Adrenal gland (tissue), 12 donors: ENCODE results near the gene TSPAN16. TPM values are rescaled to one million over a fixed set of nuclear protein-coding genes. Genes with fewer than 3 reads are reported as not detected.

Experiments
- polyA plus RNA-seq, 3 donors: library from polyadenylated mRNA; stranded (reverse); fragments of 200-250 nt in 2 of 3; fragments of 350-450 nt in 1 of 3; fragmentation: Illumina TruSeq in 1 of 3; extraction: RNeasy Lipid Tissue Mini Kit (QIAGEN cat#74804) in 1 of 3; gene quantifications; one replicate each; pipeline ENCODE4 v1.2.3, GENCODE V29; 2013 to 2014
- total RNA-seq, 9 donors: library from RNA; depleted of rRNA in 4 of 9; stranded (reverse); fragments of >200 nt in 4 of 9; fragments of 120-200 nt in 1 of 9; fragmentation: NEBNext Ultra II Directional in 1 of 9; extraction: Animal tissue kit (Norgen Biotek cat#: 25700) in 1 of 9; gene quantifications; one replicate each; pipeline versions ENCODE4 v1.1.0 to v1.2.4, GENCODE V29; 2013 to 2023
- donor health status: healthy with polysubstance abuse.
- donor health status: Bipolar disorder and iron deficiency.
- donor health status: DM: yes; HTN: yes; CAD: no.
- donor health status: DM: no; HTN: no; CAD: no.
- donor health status: DM: no; HTN: no; CAD: no.
- donor health status: DM: yes; HTN: yes; CAD: no.

The TSPAN16 gene
- total and polyA plus RNA-seq, 12 donors = not detected

Other genes with a start within 250 kb of the TSPAN16 start
- 1,000 to 10,000 TPM in 1 of 9 donors, 100 to 1,000 TPM in 6, 10 to 100 TPM in 2; 87.2 to 2,114 (median 219) TPM for gene LDLR, start 206.7 kb upstream of the TSPAN16 start, total RNA-seq
- gene LDLR, start 206.7 kb upstream of the TSPAN16 start, polyA plus RNA-seq = 100 to 1,000 TPM in 2 of 3 donors, 10 to 100 TPM in 1; 35.4 to 121 (median 105) TPM
- gene SPC24, start 140.4 kb upstream of the TSPAN16 start, total RNA-seq = 10 to 100 TPM in 1 of 9 donors, 1 to 10 TPM in 7, under 1 TPM in 1; 0.60 to 16.5 (median 4.9) TPM
- gene SPC24, start 140.4 kb upstream of the TSPAN16 start, polyA plus RNA-seq = 1 to 10 TPM in 2 of 3 donors, under 1 TPM in 1; 0.84 to 9.8 (median 1.7) TPM
- 100 to 1,000 TPM in 7 of 9 donors, 10 to 100 TPM in 2; 23.7 to 395 (median 137) TPM for gene KANK2, start 98.6 kb upstream of the TSPAN16 start, total RNA-seq
- 100 to 1,000 TPM in 1 of 3 donors, 10 to 100 TPM in 2; 44.4 to 149 (median 62.7) TPM for gene KANK2, start 98.6 kb upstream of the TSPAN16 start, polyA plus RNA-seq
- gene ANGPTL8, start 56.5 kb upstream of the TSPAN16 start, total RNA-seq = 1 to 10 TPM in 2 of 9 donors, under 1 TPM in 4, not detected in 3; 0.33 to 1.8 (median 0.61) TPM
- gene ANGPTL8, start 56.5 kb upstream of the TSPAN16 start, polyA plus RNA-seq = 10 to 100 TPM in 1 of 3 donors, 1 to 10 TPM in 1, not detected in 1; 4.2 to 10.0 TPM
- gene DOCK6, start 33.6 kb upstream of the TSPAN16 start, total RNA-seq = 100 to 1,000 TPM in 1 of 9 donors, 10 to 100 TPM in 8; 14.5 to 101 (median 34.1) TPM
- gene DOCK6, start 33.6 kb upstream of the TSPAN16 start, polyA plus RNA-seq = 100 to 1,000 TPM in 1 of 3 donors, 10 to 100 TPM in 1, 1 to 10 TPM in 1; 4.5 to 152 (median 77.1) TPM
- gene RAB3D, start 43.5 kb downstream of the TSPAN16 start, total RNA-seq = 10 to 100 TPM in 6 of 9 donors, 1 to 10 TPM in 3; 4.2 to 23.9 (median 13.4) TPM
- gene RAB3D, start 43.5 kb downstream of the TSPAN16 start, polyA plus RNA-seq = 1 to 10 TPM; 2.6 to 4.3 (median 3.3) TPM
- gene TMEM205, start 50.1 kb downstream of the TSPAN16 start, total RNA-seq = 1,000 to 10,000 TPM in 1 of 9 donors, 100 to 1,000 TPM in 8; 185 to 1,314 (median 282) TPM
- 100 to 1,000 TPM; 135 to 306 (median 207) TPM for gene TMEM205, start 50.1 kb downstream of the TSPAN16 start, polyA plus RNA-seq
- 10 to 100 TPM; 24.1 to 83.7 (median 57.5) TPM for gene CCDC159, start 50.4 kb downstream of the TSPAN16 start, total RNA-seq
- gene CCDC159, start 50.4 kb downstream of the TSPAN16 start, polyA plus RNA-seq = 100 to 1,000 TPM in 2 of 3 donors, 10 to 100 TPM in 1; 33.8 to 479 (median 238) TPM
- 10 to 100 TPM in 8 of 9 donors, 1 to 10 TPM in 1; 8.5 to 46.8 (median 42.6) TPM for gene PLPPR2, start 59.3 kb downstream of the TSPAN16 start, total RNA-seq
- gene PLPPR2, start 59.3 kb downstream of the TSPAN16 start, polyA plus RNA-seq = 10 to 100 TPM; 12.1 to 57.0 (median 39.9) TPM
- gene SWSAP1, start 78.5 kb downstream of the TSPAN16 start, total RNA-seq = 1 to 10 TPM; 2.6 to 5.5 (median 4.2) TPM
- 1 to 10 TPM; 2.1 to 8.4 (median 6.0) TPM for gene SWSAP1, start 78.5 kb downstream of the TSPAN16 start, polyA plus RNA-seq
- 10 to 100 TPM; 15.7 to 37.9 (median 23.8) TPM for gene EPOR, start 88.2 kb downstream of the TSPAN16 start, total RNA-seq
- gene EPOR, start 88.2 kb downstream of the TSPAN16 start, polyA plus RNA-seq = 10 to 100 TPM in 2 of 3 donors, 1 to 10 TPM in 1; 6.8 to 74.0 (median 49.3) TPM
- gene RGL3, start 123.2 kb downstream of the TSPAN16 start, total RNA-seq = 10 to 100 TPM; 10.3 to 63.9 (median 33.0) TPM
- 100 to 1,000 TPM in 1 of 3 donors, 10 to 100 TPM in 2; 24.2 to 207 (median 64.1) TPM for gene RGL3, start 123.2 kb downstream of the TSPAN16 start, polyA plus RNA-seq
- gene ODAD3, start 139.0 kb downstream of the TSPAN16 start, total RNA-seq = 1 to 10 TPM in 8 of 9 donors, under 1 TPM in 1; 0.69 to 4.7 (median 2.5) TPM
- gene ODAD3, start 139.0 kb downstream of the TSPAN16 start, polyA plus RNA-seq = 1 to 10 TPM; 3.1 to 7.9 (median 4.8) TPM
- gene PRKCSH, start 139.5 kb downstream of the TSPAN16 start, total RNA-seq = 100 to 1,000 TPM in 8 of 9 donors, 10 to 100 TPM in 1; 64.4 to 359 (median 246) TPM
- 100 to 1,000 TPM; 142 to 228 (median 177) TPM for gene PRKCSH, start 139.5 kb downstream of the TSPAN16 start, polyA plus RNA-seq
- 1 to 10 TPM in 3 of 9 donors, under 1 TPM in 3, not detected in 3; 0.11 to 5.4 (median 0.72) TPM for gene ELAVL3, start 184.9 kb downstream of the TSPAN16 start, total RNA-seq
- gene ELAVL3, start 184.9 kb downstream of the TSPAN16 start, polyA plus RNA-seq = 1 to 10 TPM in 2 of 3 donors, under 1 TPM in 1; 0.47 to 1.5 (median 1.2) TPM
- gene ZNF653, start 209.7 kb downstream of the TSPAN16 start, total RNA-seq = 10 to 100 TPM in 6 of 9 donors, 1 to 10 TPM in 3; 4.2 to 18.4 (median 11.5) TPM
- 10 to 100 TPM in 2 of 3 donors, 1 to 10 TPM in 1; 5.1 to 37.7 (median 23.2) TPM for gene ZNF653, start 209.7 kb downstream of the TSPAN16 start, polyA plus RNA-seq
- gene ECSIT, start 233.0 kb downstream of the TSPAN16 start, total RNA-seq = 10 to 100 TPM; 47.7 to 99.7 (median 62.4) TPM
- gene ECSIT, start 233.0 kb downstream of the TSPAN16 start, polyA plus RNA-seq = 100 to 1,000 TPM in 2 of 3 donors, 10 to 100 TPM in 1; 28.7 to 122 (median 102) TPM
- gene CNN1, start 242.7 kb downstream of the TSPAN16 start, total RNA-seq = 10 to 100 TPM in 3 of 9 donors, 1 to 10 TPM in 5, under 1 TPM in 1; 0.94 to 20.5 (median 7.5) TPM
- gene CNN1, start 242.7 kb downstream of the TSPAN16 start, polyA plus RNA-seq = 10 to 100 TPM; 15.5 to 76.5 (median 40.9) TPM